ENCODE results near the gene CLEC18A.
"Not testable (repeated sequence)": the region's sequence is repeated elsewhere in the genome, so short reads cannot be mapped to it uniquely, and the experiment has no call there.

DNA sequence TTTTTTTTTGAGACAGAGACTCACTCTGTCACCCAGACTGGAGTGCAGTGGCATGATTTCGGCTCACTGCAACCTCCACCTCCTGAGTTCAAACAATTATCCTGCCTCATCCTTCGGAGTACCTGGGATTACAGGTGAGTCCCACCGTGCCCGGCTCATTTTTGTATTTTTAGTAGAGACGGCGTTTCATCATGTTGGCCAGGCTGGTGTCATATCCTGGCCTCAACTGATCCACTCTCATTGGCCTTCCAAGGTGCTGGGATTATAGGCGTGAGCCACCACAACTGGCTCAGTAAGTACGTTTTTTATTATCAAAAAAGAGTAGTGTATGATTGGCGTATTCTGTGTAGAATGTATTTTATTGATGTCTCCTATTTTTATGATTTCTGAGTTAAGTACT, 48.7 kb downstream of the CLEC18A start:
- TF ChIP-seq POLR2A (IDR thresholded peaks at IDR 0.05; ENCODE audit: low read length); GATA1 (IDR thresholded peaks at IDR 0.05; ENCODE audit: low read depth, low read length): not testable (repeated sequence)
